Measurements from ENCODE around the gene GLS.

The GLS gene

DNA sequence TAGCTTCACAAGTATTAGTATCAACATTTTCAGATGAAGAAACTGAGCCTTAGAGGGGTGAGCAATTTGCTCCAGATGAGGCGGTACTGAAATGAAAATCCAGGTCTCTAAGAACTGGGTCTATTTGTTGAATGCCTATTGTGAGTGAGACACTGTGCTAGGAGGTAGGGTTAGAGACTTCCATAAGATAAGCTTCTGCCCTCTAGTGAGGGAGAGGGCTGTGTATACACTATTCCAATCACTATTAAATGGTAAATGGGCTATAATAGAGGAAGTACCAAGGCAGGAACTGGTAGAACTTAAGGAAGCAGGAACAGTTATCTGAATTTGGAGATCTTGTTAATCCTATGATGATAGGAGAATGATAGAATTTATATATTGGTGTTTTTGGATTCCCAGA, 23.6 kb upstream of the GLS start:
- TF ChIP-seq GABPA (IDR thresholded peaks at IDR 0.05; ENCODE audit: low read depth), result no peak
- no peak for TF ChIP-seq REST (IDR thresholded peaks at IDR 0.05; ENCODE audit: insufficient replicate concordance, low read depth)
- peak; percentile 17; the same call in 1 of the 2 replicates for TF ChIP-seq SPI1 (IDR thresholded peaks at IDR 0.05; ENCODE audit: borderline replicate concordance, low read depth)
- TF ChIP-seq POLR2AphosphoS5 (IDR thresholded peaks at IDR 0.05; ENCODE audit: low read depth), result no peak
- no peak for TF ChIP-seq CTCF (IDR thresholded peaks at IDR 0.05; ENCODE audit: insufficient read depth, low read length)
- H3K27ac ChIP-seq (replicated peaks), result no peak overlapping the region

GRCh38 chr2:190858817-190859216, 21.8 kb upstream of the GLS start:
- Histone ChIP-seq H3K27ac (replicated peaks) (no peak overlapping the region), H3K4me3 (replicated peaks; ENCODE audit: insufficient read depth, low read length) (no peak overlapping the region)
- DNase-seq (ENCODE audit: low read depth in 1 of 2, low spot score in 1 of 2), result no peak

More for the DNA sequence above, 23.6 kb upstream of the GLS start:
- no peak for DNase-seq (ENCODE audit: low read depth in 1 of 2, low spot score in 1 of 2)
- Histone ChIP-seq H3K4me3 (replicated peaks; ENCODE audit: insufficient read depth, low read length) (no peak overlapping the region), H3K27me3 (ENCODE audit: insufficient read depth, poor library complexity, severe bottlenecking) (no peaks in the 10 kb centered on the region)

More at GRCh38 chr2:190858817-190859216, 21.8 kb upstream of the GLS start:
- no peaks in the 10 kb centered on the region for H3K27me3 ChIP-seq (ENCODE audit: insufficient read depth, poor library complexity, severe bottlenecking)
- TF ChIP-seq CTCF (IDR thresholded peaks at IDR 0.05; ENCODE audit: insufficient read depth, low read length) (no peak), POLR2AphosphoS5 (IDR thresholded peaks at IDR 0.05; ENCODE audit: low read depth) (no peak), SPI1 (IDR thresholded peaks at IDR 0.05; ENCODE audit: borderline replicate concordance, low read depth) (no peak), GABPA (IDR thresholded peaks at IDR 0.05; ENCODE audit: low read depth) (no peak), REST (IDR thresholded peaks at IDR 0.05; ENCODE audit: insufficient replicate concordance, low read depth) (no peak)
